RWPE2 (cell line): ENCODE data around the gene PAPLN.
A peak's percentile ranks its signal among the peaks of the same experiment; 100 is the strongest.

Source experiments
- ATAC-seq: fragments of 200-7000 bp; cut with Tn5 transposase; 3 replicates; pipeline ENCODE4 v1.9.1; 2021; ENCODE audit warnings: low read depth
- DNase-seq: peaks from one replicate; pipeline ENCODE4 v3.0.0-alpha.2; 2020; ENCODE audit warnings: low spot score
- H3K27ac ChIP-seq: fragments of 450-650 bp; 2 replicates; pipeline ENCODE4 v1.5.1; 2017; ENCODE audit warnings: mild to moderate bottlenecking; ENCODE audit not compliant: poor library complexity, severe bottlenecking
- H3K27me3 ChIP-seq: fragments of 250-450 bp; sonication (Bioruptor Pico); 2 replicates; pipeline ENCODE4 v1.5.1; 2021; ENCODE audit warnings: mild to moderate bottlenecking, moderate library complexity; ENCODE audit not compliant: insufficient read depth, poor library complexity, severe bottlenecking
- H3K36me3 ChIP-seq: fragments of 250-450 bp; sonication (Bioruptor Pico); 2 replicates; pipeline ENCODE4 v1.5.1; 2020; ENCODE audit warnings: low read depth, mild to moderate bottlenecking, moderate library complexity
- H3K4me1 ChIP-seq: fragments of 250-450 bp; sonication (Bioruptor Pico); 2 replicates; pipeline ENCODE4 v1.5.1; 2021; ENCODE audit warnings: mild to moderate bottlenecking, moderate library complexity; ENCODE audit not compliant: insufficient read depth, poor library complexity, severe bottlenecking
- H3K4me3 ChIP-seq: fragments of 250-450 bp; sonication (Bioruptor Pico); 2 replicates; pipeline ENCODE4 v1.5.1; 2021; ENCODE audit warnings: mild to moderate bottlenecking, moderate library complexity; ENCODE audit not compliant: severe bottlenecking
- H3K9me3 ChIP-seq: fragments of 250-450 bp; sonication (Bioruptor Pico); 2 replicates; pipeline ENCODE4 v1.5.1; 2021; ENCODE audit warnings: mild to moderate bottlenecking, moderate library complexity; ENCODE audit not compliant: severe bottlenecking
- TF ChIP-seq, protein P1 (sequence below): fragments of 450-650 bp; IDR thresholded peaks from one replicate; pipeline ENCODE4 v1.5.1; 2017; ENCODE audit warnings: mild to moderate bottlenecking, moderate library complexity; ENCODE audit not compliant: poor library complexity, severe bottlenecking

The PAPLN gene

GRCh38 chr14:73248108-73248868 is 11.0 kb downstream of the PAPLN start:
- H3K27ac ChIP-seq = peak overlapping the region; percentile 24

DNA sequence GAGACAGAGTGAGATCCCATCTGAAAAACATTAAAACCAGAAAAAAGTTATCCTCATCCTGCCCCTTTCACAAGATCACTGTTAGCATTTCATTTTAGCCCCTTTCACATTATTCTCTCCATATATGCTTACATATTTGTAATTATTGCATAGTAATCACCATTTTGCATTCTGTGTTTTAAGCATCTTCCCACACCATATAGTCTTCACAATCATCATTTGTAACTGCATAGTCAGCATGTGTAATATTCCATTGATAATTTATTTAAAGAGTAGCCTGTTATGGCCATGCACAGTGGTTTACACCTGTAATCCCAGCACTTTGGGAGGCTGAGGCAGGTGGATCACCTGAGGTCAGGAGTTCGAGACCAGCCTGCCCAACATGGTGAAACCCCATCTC is 11.8 kb downstream of the PAPLN start:
- TF ChIP-seq, protein P1, sequence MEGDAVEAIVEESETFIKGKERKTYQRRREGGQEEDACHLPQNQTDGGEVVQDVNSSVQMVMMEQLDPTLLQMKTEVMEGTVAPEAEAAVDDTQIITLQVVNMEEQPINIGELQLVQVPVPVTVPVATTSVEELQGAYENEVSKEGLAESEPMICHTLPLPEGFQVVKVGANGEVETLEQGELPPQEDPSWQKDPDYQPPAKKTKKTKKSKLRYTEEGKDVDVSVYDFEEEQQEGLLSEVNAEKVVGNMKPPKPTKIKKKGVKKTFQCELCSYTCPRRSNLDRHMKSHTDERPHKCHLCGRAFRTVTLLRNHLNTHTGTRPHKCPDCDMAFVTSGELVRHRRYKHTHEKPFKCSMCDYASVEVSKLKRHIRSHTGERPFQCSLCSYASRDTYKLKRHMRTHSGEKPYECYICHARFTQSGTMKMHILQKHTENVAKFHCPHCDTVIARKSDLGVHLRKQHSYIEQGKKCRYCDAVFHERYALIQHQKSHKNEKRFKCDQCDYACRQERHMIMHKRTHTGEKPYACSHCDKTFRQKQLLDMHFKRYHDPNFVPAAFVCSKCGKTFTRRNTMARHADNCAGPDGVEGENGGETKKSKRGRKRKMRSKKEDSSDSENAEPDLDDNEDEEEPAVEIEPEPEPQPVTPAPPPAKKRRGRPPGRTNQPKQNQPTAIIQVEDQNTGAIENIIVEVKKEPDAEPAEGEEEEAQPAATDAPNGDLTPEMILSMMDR = no peak
- Histone ChIP-seq H3K4me3 (no peak overlapping the region), H3K36me3 (no peaks in the 10 kb centered on the region), H3K27me3 (no peaks in the 10 kb centered on the region), H3K27ac (peak overlapping the region; percentile 24), H3K9me3 (no peaks in the 10 kb centered on the region), H3K4me1 (peaks cover 6% of the 10 kb centered on the region)
- DNase-seq = no peak
- no peak for ATAC-seq

More at GRCh38 chr14:73248108-73248868, 11.0 kb downstream of the PAPLN start:
- no peak overlapping the region for H3K4me3 ChIP-seq
- H3K4me1 ChIP-seq = peaks cover 6% of the 10 kb centered on the region
- TF ChIP-seq, protein P1 = no peak
- ATAC-seq (peak; percentile 58), DNase-seq (peak; percentile 41)
- no peaks in the 10 kb centered on the region for H3K27me3 ChIP-seq
- no peaks in the 10 kb centered on the region for H3K36me3 ChIP-seq
- no peaks in the 10 kb centered on the region for H3K9me3 ChIP-seq

- Histone ChIP-seq H3K27me3 (no peaks in the 10 kb centered on the region), H3K9me3 (no peaks in the 10 kb centered on the region), H3K4me1 (peaks cover 6% of the 10 kb centered on the region), H3K27ac (no peak overlapping the region), H3K4me3 (no peak overlapping the region), H3K36me3 (no peaks in the 10 kb centered on the region)
- ATAC-seq = no peak
- TF ChIP-seq, protein P1 = no peak
- peak; percentile 51 for DNase-seq
These were observed 12.4 kb downstream of the PAPLN start for GRCh38 chr14:73249564-73250316.

DNA sequence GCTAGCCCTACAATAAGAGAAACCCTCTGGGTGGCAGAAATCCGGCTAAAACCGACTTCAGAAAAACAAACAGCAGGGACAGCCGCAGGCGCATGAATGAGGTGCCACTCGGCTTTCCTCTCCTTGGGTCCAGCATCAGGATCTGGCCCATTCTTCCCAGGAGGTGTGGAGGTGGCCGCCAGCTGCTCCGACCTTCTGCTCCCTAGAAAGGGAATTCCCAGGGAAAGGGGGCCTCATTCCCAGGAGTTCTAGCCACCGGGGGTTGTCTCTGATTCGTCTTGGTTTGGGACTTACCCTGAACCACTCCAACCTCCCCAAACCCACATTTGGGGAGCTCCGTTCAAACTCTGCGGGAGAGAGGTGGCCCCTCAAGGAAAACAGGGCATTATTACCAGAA is 13.0 kb downstream of the PAPLN start:
- peak; percentile 40 for DNase-seq
- no peak overlapping the region for H3K27ac ChIP-seq
- no peaks in the 10 kb centered on the region for H3K36me3 ChIP-seq
- TF ChIP-seq, protein P1 = no peak
- H3K4me1 ChIP-seq = peaks cover 6% of the 10 kb centered on the region
- H3K4me3 ChIP-seq = no peak overlapping the region
- ATAC-seq = no peak
- no peaks in the 10 kb centered on the region for H3K27me3 ChIP-seq
- no peaks in the 10 kb centered on the region for H3K9me3 ChIP-seq
